HFFc6 (cell line): ENCODE data around the gene FARP1. TPM values are rescaled to one million over a fixed set of nuclear protein-coding genes. Genes with fewer than 3 reads are reported as not detected.

Experiments used
- DNase-seq: peaks from one replicate; pipeline ENCODE4 v3.0.0-alpha.2; 2018
- H3K27ac Mint-ChIP-seq: 2 replicates; pipeline ENCODE4 v1.8.0; 2020; ENCODE audit warnings: mild to moderate bottlenecking, mixed read lengths
- H3K27me3 Mint-ChIP-seq: 2 replicates; pipeline ENCODE4 v1.8.0; 2021; ENCODE audit warnings: mild to moderate bottlenecking, moderate library complexity, mixed read lengths; ENCODE audit not compliant: insufficient read depth
- H3K36me3 Mint-ChIP-seq: 2 replicates; pipeline ENCODE4 v1.8.0; 2021; ENCODE audit warnings: low read depth, mixed read lengths
- H3K4me1 Mint-ChIP-seq: 2 replicates; pipeline ENCODE4 v1.8.0; 2020; ENCODE audit warnings: low read depth, mixed read lengths
- H3K4me3 Mint-ChIP-seq: 2 replicates; pipeline ENCODE4 v1.8.0; 2020; ENCODE audit warnings: mild to moderate bottlenecking, moderate library complexity, mixed read lengths
- H3K9me3 Mint-ChIP-seq: 2 replicates; pipeline ENCODE4 v1.8.0; 2020; ENCODE audit warnings: mild to moderate bottlenecking, mixed read lengths
- CTCF ChIP-seq: fragments of 200-600 bp; sonication (generic); IDR thresholded peaks from 2 replicates; pipeline ENCODE4 v1.5.0; 2021; ENCODE audit warnings: antibody characterized with exemption, mild to moderate bottlenecking
- total RNA-seq, 6 experiments: library from RNA; stranded (reverse); fragmentation: NEBNext Ultra II Directional; extraction: Animal tissue kit (Norgen Biotek cat#: 25700); gene quantifications; 2 replicates in 1 of 6; 3 replicates in 5 of 6; pipeline ENCODE4 v1.2.3, GENCODE V29; 2021

FARP1 gene
- total RNA-seq, 6 experiments from 2014 or later = 140 to 181 (median 150) TPM

- Mint-ChIP-seq H3K27ac (peak overlapping the region; percentile 36; the same call in 1 of the 2 replicates), H3K36me3 (peaks cover 35% of the 10 kb centered on the region), H3K4me1 (peaks cover 23% of the 10 kb centered on the region), H3K4me3 (no peak overlapping the region), H3K27me3 (peaks cover 8% of the 10 kb centered on the region), H3K9me3 (no peaks in the 10 kb centered on the region)
- TF ChIP-seq CTCF = no peak
- DNase-seq = no peak
Measured at GRCh38 chr13:98462946-98463345, 320.1 kb downstream of the FARP1 start.

GRCh38 chr13:98466634-98467236, 323.8 kb downstream of the FARP1 start:
- H3K36me3 Mint-ChIP-seq = peaks cover 33% of the 10 kb centered on the region
- H3K4me3 Mint-ChIP-seq = no peak overlapping the region
- DNase-seq = peak; percentile 49
- H3K4me1 Mint-ChIP-seq = peaks cover 45% of the 10 kb centered on the region
- peak; percentile 86 for TF ChIP-seq CTCF
- no peaks in the 10 kb centered on the region for H3K9me3 Mint-ChIP-seq
- H3K27me3 Mint-ChIP-seq = peaks cover 6% of the 10 kb centered on the region
- H3K27ac Mint-ChIP-seq = peak overlapping the region; percentile 53; the same call in 1 of the 2 replicates

GRCh38 chr13:98467263-98467985, 324.5 kb downstream of the FARP1 start:
- Mint-ChIP-seq H3K27me3 (peaks cover 6% of the 10 kb centered on the region), H3K36me3 (peaks cover 37% of the 10 kb centered on the region), H3K4me3 (no peak overlapping the region), H3K9me3 (no peaks in the 10 kb centered on the region), H3K27ac (peak overlapping the region; percentile 22), H3K4me1 (peaks cover 41% of the 10 kb centered on the region)
- TF ChIP-seq CTCF = no peak
- no peak for DNase-seq

- Mint-ChIP-seq H3K4me3 (no peak overlapping the region), H3K27ac (no peak overlapping the region), H3K36me3 (peaks cover 37% of the 10 kb centered on the region), H3K4me1 (peaks cover 32% of the 10 kb centered on the region), H3K27me3 (peaks cover 3% of the 10 kb centered on the region), H3K9me3 (no peaks in the 10 kb centered on the region)
- no peak for TF ChIP-seq CTCF
- no peak for DNase-seq
Measured at GRCh38 chr13:98468361-98468760, 325.5 kb downstream of the FARP1 start.

GRCh38 chr13:98468929-98469328, 326.0 kb downstream of the FARP1 start:
- Mint-ChIP-seq H3K9me3 (no peaks in the 10 kb centered on the region), H3K4me1 (peaks cover 30% of the 10 kb centered on the region), H3K36me3 (peaks cover 36% of the 10 kb centered on the region), H3K27me3 (peaks cover 3% of the 10 kb centered on the region), H3K27ac (no peak overlapping the region), H3K4me3 (no peak overlapping the region)
- DNase-seq = no peak
- no peak for TF ChIP-seq CTCF
